GM19438 (cell line): ENCODE results near the gene ALCAM.

Experiments
- ATAC-seq: cut with Tn5 transposase; IDR thresholded peaks from one replicate; pipeline ENCODE4 v1.9.1; 2021; ENCODE audit warnings: low read depth; ENCODE audit not compliant: unreplicated experiment

The ALCAM gene

GRCh38 chr3:105423397-105423796 is 56.7 kb downstream of the ALCAM start:
- ATAC-seq, result no peak

DNA sequence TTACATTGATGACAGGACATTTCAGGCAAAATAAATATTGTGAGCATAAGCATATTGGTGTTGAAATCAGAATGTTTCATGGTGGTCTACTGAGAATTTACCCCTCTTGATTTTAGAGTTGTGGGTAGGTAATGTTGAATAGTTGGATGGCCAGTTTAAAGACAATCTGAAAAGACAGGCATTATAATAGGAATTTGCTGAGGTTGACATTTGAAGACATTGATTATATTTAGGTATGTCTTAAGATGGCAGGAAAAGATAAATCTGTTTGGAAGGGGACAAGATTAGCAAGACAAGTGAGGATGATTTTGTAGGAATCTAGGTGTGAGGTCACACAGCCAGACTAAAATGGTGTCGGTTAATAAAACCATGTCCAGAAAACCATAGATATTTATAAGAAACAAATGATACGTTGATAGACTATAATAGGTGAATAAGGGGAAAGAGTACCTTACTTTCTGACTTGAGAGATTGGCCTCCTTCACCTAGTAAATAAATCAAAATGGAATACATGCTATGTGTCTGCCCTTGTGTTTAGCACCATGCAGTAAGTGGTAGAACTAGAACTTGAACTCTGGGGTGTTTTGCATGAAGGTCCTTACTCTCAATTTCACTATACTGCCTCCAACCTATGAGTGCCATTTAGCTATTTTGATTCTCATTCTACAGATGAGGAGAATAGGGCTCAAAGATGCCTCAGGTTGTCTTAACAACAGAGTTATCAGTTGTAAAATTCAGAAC is 57.9 kb downstream of the ALCAM start:
- no peak for ATAC-seq

GRCh38 chr3:105425153-105425502 is 58.4 kb downstream of the ALCAM start:
- no peak for ATAC-seq

DNA sequence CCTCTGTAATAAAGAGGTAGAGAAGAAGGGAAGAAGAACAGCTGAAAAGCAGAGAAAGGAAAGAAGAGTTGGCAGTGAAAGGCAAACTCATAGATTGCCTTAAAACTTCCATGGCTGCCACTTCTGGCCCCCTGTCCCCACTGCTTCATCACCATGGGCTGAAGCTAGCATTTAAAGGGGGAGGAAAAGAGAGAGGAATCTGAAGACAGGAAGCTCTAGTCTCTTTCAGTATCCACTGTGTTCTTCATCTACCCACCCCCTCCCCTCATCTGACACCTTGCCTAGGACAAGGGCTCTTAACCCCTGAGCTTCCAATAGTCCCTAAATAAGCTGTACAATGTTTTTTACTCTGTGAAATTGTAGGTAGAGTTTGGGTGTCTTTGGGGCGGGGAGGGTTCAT is 60.6 kb downstream of the ALCAM start:
- no peak for ATAC-seq

DNA sequence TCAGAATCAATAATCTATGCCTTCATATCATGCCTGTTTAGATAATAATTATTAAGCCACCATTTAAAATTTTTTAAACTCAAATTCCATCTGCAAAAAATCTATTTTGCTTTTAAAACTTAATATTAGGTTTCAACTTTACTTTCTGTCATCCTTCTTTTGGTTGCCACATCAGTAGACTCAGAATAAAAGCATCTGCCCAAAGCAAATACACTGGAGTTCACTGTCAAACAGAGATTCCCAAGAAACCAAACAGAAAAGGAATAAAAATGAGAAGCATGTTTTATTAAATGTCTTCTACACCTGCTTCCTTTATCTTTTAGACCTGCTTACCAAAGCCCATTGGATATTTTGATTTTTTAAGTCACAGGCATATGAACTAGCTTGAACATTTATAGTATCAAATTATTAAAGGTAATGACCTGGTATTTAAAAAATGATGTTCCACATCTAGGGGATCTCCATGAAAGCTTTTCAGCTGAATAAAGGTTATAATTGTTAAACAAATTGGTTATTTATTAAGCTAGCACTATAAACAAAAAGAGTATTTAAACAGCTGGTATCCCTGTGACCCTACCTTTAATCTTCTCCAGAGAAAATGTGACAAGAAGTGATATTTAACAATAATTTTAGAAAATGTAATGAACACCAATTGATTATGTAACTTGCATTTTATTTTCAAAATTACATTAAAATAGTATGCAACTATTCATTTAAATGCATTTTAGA is 62.5 kb downstream of the ALCAM start:
- no peak for ATAC-seq

DNA sequence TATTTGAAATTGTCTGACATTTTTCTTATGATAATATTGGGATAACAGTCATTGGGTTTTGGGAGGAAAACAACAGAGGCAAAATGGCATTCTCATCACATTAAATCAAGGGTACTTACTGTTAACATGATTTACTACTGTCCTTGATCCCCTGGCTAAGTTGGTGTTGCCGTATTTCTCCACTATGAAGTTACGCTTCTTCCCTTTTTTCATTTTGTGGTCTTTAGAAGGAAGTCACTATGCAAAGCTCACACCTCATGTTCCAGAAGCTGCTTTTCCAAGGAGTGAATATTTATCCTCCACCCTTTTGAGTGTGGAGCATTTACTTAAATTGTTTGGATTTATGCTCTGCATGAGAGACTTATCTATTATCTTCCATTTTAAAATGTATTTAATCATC is 63.7 kb downstream of the ALCAM start:
- no peak for ATAC-seq

DNA sequence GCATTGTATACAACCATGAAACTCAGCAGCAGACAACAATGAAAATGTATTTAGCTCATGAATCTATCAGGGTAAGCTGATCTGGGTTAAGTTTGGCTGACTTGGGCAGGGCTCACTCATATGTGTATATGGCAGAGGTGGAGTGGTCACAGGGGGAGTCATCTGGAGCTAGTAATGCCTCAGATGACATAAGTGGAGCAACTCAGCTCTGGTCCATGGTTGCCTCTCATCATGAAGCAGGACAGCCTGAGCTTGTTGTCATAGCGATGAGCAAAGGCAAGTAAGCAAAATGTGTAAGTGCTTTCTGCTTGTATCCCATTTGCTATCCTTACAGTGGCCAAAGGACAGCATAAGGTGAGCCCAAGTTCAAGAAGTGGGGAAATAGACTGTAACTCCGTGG is 64.5 kb downstream of the ALCAM start:
- ATAC-seq, result no peak

GRCh38 chr3:105435277-105435676 is 68.6 kb downstream of the ALCAM start:
- no peak for ATAC-seq

- ATAC-seq, result no peak
These were observed 70.0 kb downstream of the ALCAM start for GRCh38 chr3:105436687-105437086.

DNA sequence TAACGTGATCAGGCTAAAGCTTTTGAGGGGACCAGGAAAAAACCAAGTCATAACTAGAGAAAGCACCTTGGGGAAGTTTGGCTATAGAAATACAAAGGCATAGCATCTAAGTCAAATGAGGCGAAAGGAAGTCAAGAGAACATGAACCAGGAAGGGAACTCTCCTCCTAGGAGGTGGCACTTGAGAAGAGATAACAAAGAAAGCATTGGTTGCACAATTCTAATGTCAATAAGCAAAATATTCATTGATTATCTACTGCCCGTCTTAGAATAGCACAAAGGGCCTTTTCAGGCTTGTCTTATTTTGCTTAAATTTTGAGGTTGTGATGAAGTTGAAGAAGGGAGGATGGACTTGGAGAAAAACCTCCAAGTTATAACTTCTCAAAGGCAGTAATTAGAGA is 73.4 kb downstream of the ALCAM start:
- ATAC-seq, result no peak

GRCh38 chr3:105444725-105445124 is 78.0 kb downstream of the ALCAM start:
- ATAC-seq, result no peak

DNA sequence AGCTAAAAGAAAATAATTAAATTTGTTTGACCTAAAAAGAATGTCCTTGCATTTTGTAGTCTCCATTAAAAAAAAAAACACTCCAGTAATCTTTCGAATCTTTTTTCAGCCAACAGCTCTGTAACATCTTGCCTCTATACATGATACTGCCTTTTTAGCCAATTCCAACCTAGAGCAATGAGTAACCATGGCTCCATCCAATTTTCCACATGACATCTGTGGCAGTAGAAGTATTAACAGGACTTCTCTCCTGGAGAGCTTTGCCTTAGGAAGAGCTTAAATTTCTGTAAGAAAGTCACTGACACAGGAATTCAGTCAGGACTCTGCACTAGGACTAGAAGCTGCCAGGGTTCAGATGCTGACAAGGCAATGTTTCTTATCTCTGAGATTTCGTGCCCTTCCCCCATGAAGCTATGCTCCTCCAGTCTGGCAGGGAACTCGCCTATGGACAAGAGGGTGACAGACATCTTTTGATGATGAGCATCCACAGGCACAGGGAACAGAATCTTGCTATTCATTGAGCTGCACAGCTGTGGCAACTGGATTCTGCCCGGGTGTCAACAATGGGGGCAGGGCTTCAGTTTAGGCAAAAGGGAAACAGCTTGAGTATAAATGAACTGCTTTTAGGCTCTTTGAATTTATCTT is 81.8 kb downstream of the ALCAM start:
- no peak for ATAC-seq

GRCh38 chr3:105449414-105449813 is 82.7 kb downstream of the ALCAM start:
- no peak for ATAC-seq

DNA sequence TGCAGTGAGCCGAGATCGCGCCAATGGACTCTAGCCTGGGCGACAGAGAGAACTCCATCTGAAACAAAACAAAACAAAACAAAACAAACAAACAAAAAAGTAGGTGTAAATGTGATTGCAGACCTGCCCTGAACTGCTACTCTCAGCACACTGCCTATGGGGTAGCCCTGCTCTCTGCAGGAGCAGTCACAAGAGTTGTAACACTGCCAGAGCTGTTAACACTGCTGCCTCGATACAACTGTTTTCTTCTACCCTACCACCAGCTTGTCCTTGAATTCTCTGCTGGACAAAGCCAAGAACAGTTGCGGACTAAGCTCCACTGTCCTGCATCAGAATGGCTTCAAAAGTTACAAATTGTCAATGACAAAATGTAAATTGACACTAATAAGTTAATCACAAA is 89.3 kb downstream of the ALCAM start:
- ATAC-seq, result no peak

DNA sequence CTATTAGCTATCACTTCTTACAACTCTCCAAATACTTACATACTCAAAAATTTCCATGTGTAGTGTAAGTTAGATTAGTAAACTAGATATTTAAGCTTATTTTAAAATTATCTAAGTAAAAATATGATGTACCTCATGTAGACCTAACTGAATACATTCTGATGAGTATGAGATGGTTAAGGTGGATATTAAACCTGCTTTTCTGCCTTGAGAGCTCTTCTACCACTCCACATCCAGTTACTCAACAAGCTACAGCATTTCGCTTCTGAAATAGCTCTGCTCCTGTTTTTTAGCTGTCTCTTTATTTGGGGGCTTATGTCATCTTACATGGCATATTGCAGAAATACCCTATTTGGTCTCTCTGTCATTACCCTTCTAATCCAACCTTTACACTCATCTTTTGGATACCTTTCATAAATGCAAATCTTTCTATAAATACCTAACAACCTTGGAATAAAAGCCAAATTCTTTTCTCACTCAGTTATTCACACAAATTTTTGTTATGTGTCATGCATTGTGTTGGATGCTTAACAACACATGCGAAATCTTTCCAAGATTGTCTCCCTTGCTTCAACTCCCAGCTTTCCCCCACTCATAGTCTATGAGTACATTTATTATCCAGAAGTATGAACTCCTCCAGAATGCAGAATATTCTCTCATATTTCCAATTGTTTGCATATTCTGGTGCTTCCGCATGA is 92.0 kb downstream of the ALCAM start:
- ATAC-seq, result no peak

GRCh38 chr3:105459566-105460290 is 93.0 kb downstream of the ALCAM start:
- no peak for ATAC-seq

- ATAC-seq, result no peak
These were observed 96.9 kb downstream of the ALCAM start for GRCh38 chr3:105463620-105464019.

DNA sequence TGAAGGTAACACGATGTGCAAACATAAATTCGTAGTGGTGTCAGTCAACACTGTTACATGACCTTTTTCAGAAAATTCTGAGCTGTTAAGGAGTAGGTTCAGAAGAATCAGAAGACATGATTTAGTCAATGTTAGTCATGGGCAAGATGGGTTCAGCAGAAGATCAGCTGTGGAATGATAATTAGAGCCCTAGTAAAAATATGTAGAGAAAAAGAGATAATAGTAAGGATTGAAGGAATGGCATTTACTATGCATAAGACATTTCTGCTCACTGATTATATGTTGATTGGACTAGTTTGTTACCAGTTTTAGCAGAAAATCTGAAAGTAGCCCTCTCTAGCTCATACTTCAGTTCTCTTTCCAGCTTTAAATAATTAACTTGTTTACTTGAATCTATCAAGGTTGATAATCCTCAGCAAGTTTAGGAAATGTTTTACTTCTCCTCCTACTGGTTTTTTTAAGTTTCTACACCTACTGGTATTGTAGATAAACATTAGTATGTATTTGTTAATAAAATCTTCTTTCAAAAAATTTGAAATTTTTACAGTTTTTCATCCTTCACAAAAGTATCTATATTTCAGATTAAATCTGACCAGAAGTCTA is 98.6 kb downstream of the ALCAM start:
- ATAC-seq, result no peak

DNA sequence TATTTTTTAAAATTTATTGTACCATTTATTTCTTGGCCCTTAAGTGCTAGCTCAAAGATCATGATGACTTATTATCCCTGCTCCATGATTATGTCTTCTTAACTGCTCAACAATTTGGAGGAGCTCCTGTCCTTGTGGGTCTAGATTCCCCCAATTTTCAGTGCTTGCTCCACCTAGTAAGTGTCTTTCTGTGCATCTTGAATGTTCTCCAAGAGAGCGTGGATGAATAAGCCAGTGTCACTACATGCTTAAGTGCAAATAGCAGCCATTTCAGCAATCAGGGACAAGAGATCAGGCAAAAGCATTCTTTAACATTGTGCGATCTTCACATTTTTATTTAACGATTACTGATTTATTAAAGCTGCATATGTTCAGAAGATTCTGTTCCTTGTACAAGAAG is 99.4 kb downstream of the ALCAM start:
- ATAC-seq, result no peak
